GM12878 (cell line): Measurements from ENCODE around the gene PASK. TPM values are rescaled to one million over a fixed set of nuclear protein-coding genes. Genes with fewer than 3 reads are reported as not detected.

Source experiments
- ATAC-seq: fragments of 200-7000 bp; cut with Tn5 transposase; 3 replicates; pipeline ENCODE4 v1.9.1; 2020; ENCODE audit warnings: mild to moderate bottlenecking, moderate library complexity
- BruUV-seq: library from RNA; stranded (reverse); fragments of 400-500 nt; replicated peaks from 2 replicates; lab custom pipeline; 2021; lab: Mats Ljungman, UMichigan
- CTCF ChIA-PET: fragments of 300-600 bp; sonication (Branson Sonifier 250); formaldehyde crosslinking; extraction: SDS; loops from one replicate; lab custom pipeline; 2021; ENCODE audit warnings: inconsistent platforms; lab: Yijun Ruan, JAX
- POLR2A ChIA-PET: fragments of 350-600 bp; formaldehyde crosslinking; extraction: SDS; loops from one replicate; lab custom pipeline; 2021; ENCODE audit warnings: inconsistent platforms; lab: Charles Lee
- RAD21 ChIA-PET: fragments of 300-600 bp; sonication (Branson Sonifier 250); formaldehyde crosslinking; loops from one replicate; lab custom pipeline; 2023; ENCODE audit warnings: antibody characterized with exemption; ENCODE audit not compliant: unreplicated experiment; lab: Charles Lee
- SMC1A ChIA-PET: fragments of 300-600 bp; sonication (Branson Sonifier 250); formaldehyde crosslinking; loops from one replicate; lab custom pipeline; 2023; ENCODE audit not compliant: unreplicated experiment, uncharacterized antibody; lab: Charles Lee
- DNase-seq: peaks from one replicate; pipeline ENCODE4 v3.0.0-alpha.2; 2011; ENCODE audit warnings: low read depth, low spot score
- FAIRE-seq: peaks from 3 replicates; lab custom pipeline; 2011; peaks lifted over from hg19 to GRCh38; lab: Jason Lieb, UNC
- H2AFZ ChIP-seq: 2 replicates; pipeline ENCODE4 v1.6.0; 2011; ENCODE audit warnings: low read depth, low read length, control low read depth; ENCODE audit not compliant: control insufficient read depth
- H3K27ac ChIP-seq: 2 replicates; pipeline ENCODE4 v1.5.1; 2011; ENCODE audit warnings: control low read depth; ENCODE audit not compliant: control insufficient read depth, insufficient read depth
- H3K27me3 ChIP-seq, 2 experiments: replicated peaks in 1 of 2; 2 replicates each; pipeline versions ENCODE4 v1.6.0 to v1.6.1; 2011; ENCODE audit warnings: low read length in 1 of 2; ENCODE audit not compliant: control insufficient read depth in 2 of 2, insufficient read depth in 2 of 2
- H3K36me3 ChIP-seq, 2 experiments: 2 replicates each; pipeline ENCODE4 v1.5.1; 2011; ENCODE audit warnings: low read length in 1 of 2; ENCODE audit not compliant: control insufficient read depth in 2 of 2, insufficient read depth in 2 of 2
- H3K4me1 ChIP-seq: 2 replicates; pipeline ENCODE4 v1.6.1; 2011; ENCODE audit warnings: mild to moderate bottlenecking, low read length, moderate library complexity, mixed read lengths; ENCODE audit not compliant: control insufficient read depth, insufficient read depth
- H3K4me2 ChIP-seq: 2 replicates; pipeline ENCODE4 v1.6.0; 2011; ENCODE audit warnings: control low read depth; ENCODE audit not compliant: control insufficient read depth, insufficient read depth
- H3K4me3 ChIP-seq: fragments of 200-600 bp; sonication (generic); 2 replicates; pipeline ENCODE4 v1.5.1; 2016
- H3K79me2 ChIP-seq: 2 replicates; pipeline ENCODE4 v1.6.0; 2011; ENCODE audit warnings: low read length; ENCODE audit not compliant: control insufficient read depth, insufficient read depth
- H3K9ac ChIP-seq: 2 replicates; pipeline ENCODE4 v1.8.0; 2011; ENCODE audit warnings: low read length, control low read depth, mixed read lengths; ENCODE audit not compliant: control insufficient read depth, insufficient read depth
- H3K9me3 ChIP-seq: replicated peaks from 3 replicates; pipeline ENCODE4 v1.5.1; 2011; ENCODE audit warnings: mild to moderate bottlenecking, low read length; ENCODE audit not compliant: control insufficient read depth, insufficient read depth
- H4K20me1 ChIP-seq: 2 replicates; pipeline ENCODE4 v1.6.0; 2011; ENCODE audit not compliant: control insufficient read depth, insufficient read depth
- CEBPZ ChIP-seq: fragments of 150-350 bp; IDR thresholded peaks from 2 replicates; pipeline ENCODE4 v1.6.1; 2016; ENCODE audit warnings: low read depth, low read length
- CHD1 ChIP-seq: IDR thresholded peaks from 2 replicates; pipeline ENCODE4 v1.6.1; 2012; ENCODE audit warnings: low read depth, low read length, improper control_type of control experiment
- EP300 ChIP-seq, 2 experiments: fragments of 150-350 bp in 1 of 2; IDR thresholded peaks; 2 replicates each; pipeline ENCODE4 v1.6.1; 2011 to 2012; ENCODE audit warnings: low read depth in 2 of 2, low read length in 2 of 2, borderline replicate concordance in 1 of 2, improper control_type of control experiment in 1 of 2, inconsistent platforms in 1 of 2; ENCODE audit not compliant: control insufficient read depth in 1 of 2
- ESRRA ChIP-seq: IDR thresholded peaks from 2 replicates; pipeline ENCODE4 v1.6.1; 2012; ENCODE audit warnings: mild to moderate bottlenecking, low read length, improper control_type of control experiment
- GABPA ChIP-seq: IDR thresholded peaks from 2 replicates; pipeline ENCODE4 v1.6.1; 2014; ENCODE audit warnings: antibody characterized with exemption, low read depth, mild to moderate bottlenecking, inconsistent platforms
- HCFC1 ChIP-seq: fragments of 150-350 bp; IDR thresholded peaks from 2 replicates; pipeline ENCODE4 v1.6.1; 2014; ENCODE audit warnings: low read length
- IKZF1 ChIP-seq: fragments of 450-650 bp; conservative IDR thresholded peaks from 2 replicates; pipeline ENCODE4 v1.6.1; 2017; ENCODE audit warnings: antibody characterized with exemption, mild to moderate bottlenecking
- NFYA ChIP-seq: IDR thresholded peaks from 2 replicates; pipeline ENCODE4 v1.6.1; 2011; ENCODE audit warnings: low read depth, mild to moderate bottlenecking, low read length, improper control_type of control experiment, borderline replicate concordance
- POU2F2 ChIP-seq: IDR thresholded peaks from 3 replicates; pipeline ENCODE4 v1.6.1; 2011; ENCODE audit warnings: low read depth, mild to moderate bottlenecking, low read length, borderline replicate concordance
- SREBF1 ChIP-seq: IDR thresholded peaks from 2 replicates; pipeline ENCODE4 v1.6.1; 2012; ENCODE audit warnings: mild to moderate bottlenecking, low read length
- TCF3 ChIP-seq: IDR thresholded peaks from 2 replicates; pipeline ENCODE4 v1.6.1; 2012; ENCODE audit warnings: low read depth, mild to moderate bottlenecking, low read length, borderline replicate concordance; ENCODE audit not compliant: insufficient read depth
- WGBS: methylation state at CpG from one replicate; pipeline ENCODE4 v1.1.6; 2016; ENCODE audit warnings: low lambda C conversion rate; ENCODE audit not compliant: insufficient replicate concordance, insufficient coverage; ENCODE audit errors: missing lambda C conversion rate; 5-methylcytosine and 5-hydroxymethylcytosine counted together
- in situ Hi-C: fragments of 300-500 bp; cut with MboI; formaldehyde crosslinking; loops from 9 replicates; pipeline ENCODE4 v1.14.3; 2018; ENCODE audit warnings: mixed read lengths
- intact Hi-C: fragments of 100-400 bp; cut with micrococcal nuclease; formaldehyde crosslinking; loops from one replicate; pipeline ENCODE4 v1.14.2; 2022; ENCODE audit not compliant: unreplicated experiment
- polyA plus RNA-seq, 11 experiments: library from polyadenylated mRNA; depleted of rRNA in 4 of 11; unstranded in 6 of 11; stranded (reverse) in 5 of 11; fragments of >200 nt; fragmentation: Nextera tagmentation in 4 of 11; fragmentation: Illumina TruSeq in 1 of 11; extraction: Ambion mirVana in 4 of 11; extraction: Trizol in 1 of 11; gene quantifications; 1 replicate in 1 of 11; 2 replicates in 10 of 11; pipeline versions ENCODE4 v1.2.1 to v1.2.3, GENCODE V29; 2011 to 2016; ENCODE audit warnings: inconsistent platforms in 2 of 11, missing spikeins in 2 of 11, low read depth in 1 of 11
- total RNA-seq, 4 experiments: library from RNA; depleted of rRNA in 3 of 4; stranded (reverse); fragments of >200 nt in 3 of 4; fragmentation: Illumina TruSeq in 1 of 4; extraction: Trizol in 1 of 4; gene quantifications; 2 replicates each; pipeline versions ENCODE4 v1.2.1 to v1.2.3, GENCODE V29; 2013 to 2021
- TF ChIP-seq, protein P1 (sequence below): IDR thresholded peaks from 2 replicates; pipeline ENCODE4 v1.6.1; 2011; ENCODE audit warnings: borderline replicate concordance, low read depth, mild to moderate bottlenecking, moderate library complexity, low read length; ENCODE audit not compliant: insufficient read depth, poor library complexity, severe bottlenecking
- TF ChIP-seq, protein P2 (sequence below): fragments of 450-650 bp; IDR thresholded peaks from 2 replicates; pipeline ENCODE4 v1.6.1; 2018; ENCODE audit warnings: mild to moderate bottlenecking, low read depth, moderate library complexity; ENCODE audit not compliant: partially characterized antibody
- TF ChIP-seq, protein P3 (sequence below): IDR thresholded peaks from 2 replicates; pipeline ENCODE4 v1.6.1; 2011; ENCODE audit warnings: mild to moderate bottlenecking, low read depth, low read length, moderate library complexity; ENCODE audit not compliant: insufficient replicate concordance

The PASK gene
- total and polyA plus RNA-seq, 10 of the 15 experiments (the other 5 are each of a cell fraction or from before 2014, with no cell fraction given), result 9.6 to 62.2 (median 28.5) TPM

DNA sequence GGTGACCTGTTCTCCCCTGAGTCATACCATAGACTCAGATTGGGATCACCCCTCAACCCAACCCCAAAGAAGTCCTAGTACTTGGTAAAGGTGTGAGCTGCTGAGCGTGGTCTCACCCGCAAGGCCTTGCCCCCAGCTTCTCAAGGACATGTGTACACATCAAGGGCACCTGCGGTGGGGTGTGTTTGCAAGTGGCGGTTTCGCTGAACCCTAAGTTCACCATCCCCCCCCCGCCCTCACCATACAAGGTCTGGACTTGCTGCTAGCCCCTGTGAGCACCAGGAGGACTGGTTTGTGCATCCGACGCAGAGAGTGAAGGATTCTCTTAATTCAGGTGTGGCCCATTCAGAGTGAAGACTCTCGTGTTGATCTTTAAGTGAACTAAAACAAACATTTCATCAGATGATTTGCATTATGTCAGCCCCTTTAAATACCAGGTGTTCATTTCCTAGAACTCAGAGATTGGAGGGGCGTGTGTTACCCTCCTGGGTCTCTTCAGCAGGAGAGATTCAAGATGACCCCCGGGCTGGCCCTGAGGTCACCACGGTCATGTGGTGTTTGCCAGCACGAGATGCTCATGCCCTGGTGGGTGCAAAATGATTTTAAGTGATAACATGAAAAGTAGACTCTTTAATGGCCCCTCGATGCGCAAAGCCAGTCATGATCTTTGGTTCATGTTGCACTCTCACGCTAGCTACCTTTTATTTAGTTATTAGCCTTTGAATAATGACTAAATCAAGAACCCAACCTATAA lies 75.0 kb downstream of the PASK start:
- H3K9me3 ChIP-seq, result no peaks in the 10 kb centered on the region
- 77% methylated on average over 16 of the region's 16 CpGs for WGBS
- no peaks in the 10 kb centered on the region for H4K20me1 ChIP-seq
- no peak overlapping the region for H2AFZ ChIP-seq
- ChIA-PET POLR2A (interaction anchor here (0.6 kb wide), 1 partner anchor 12 kb away, joined by 7 read pairs; no protein-coding TSS in a partner anchor), RAD21 (no interaction called here), SMC1A (no interaction called here), CTCF (no interaction called here)
- H3K4me1 ChIP-seq, result no peaks in the 10 kb centered on the region
- no peak overlapping the region for H3K27ac ChIP-seq
- no peaks in the 10 kb centered on the region for H3K27me3 ChIP-seq
- DNase-seq (no peak), FAIRE-seq (no peak), ATAC-seq (no peak)
- no peak overlapping the region for H3K4me3 ChIP-seq
- H3K79me2 ChIP-seq, result no peaks in the 10 kb centered on the region
- no peak overlapping the region for H3K4me2 ChIP-seq
- intact Hi-C loops, result no loop called here
- no TSS peak for BruUV-seq
- H3K36me3 ChIP-seq, result peaks cover 0 to 3% of the 10 kb centered on the region in 2 experiments; a peak in 1 of 4 replicates
- no peak overlapping the region for H3K9ac ChIP-seq
- in situ Hi-C loops, result no loop called here
- TF ChIP-seq CEBPZ (no peak), ESRRA (no peak), SREBF1 (no peak), TCF3 (no peak), HCFC1 (no peak), IKZF1 (no peak), EP300 (IDR thresholded peaks at IDR 0.05; ENCODE audit: borderline replicate concordance in 1 of 2, control insufficient read depth in 1 of 2, low read depth in 2 of 2, low read length in 2 of 2) (no peak), CHD1 (no peak), POU2F2 (no peak), NFYA (no peak), GABPA (no peak)
- TF ChIP-seq, protein P1, sequence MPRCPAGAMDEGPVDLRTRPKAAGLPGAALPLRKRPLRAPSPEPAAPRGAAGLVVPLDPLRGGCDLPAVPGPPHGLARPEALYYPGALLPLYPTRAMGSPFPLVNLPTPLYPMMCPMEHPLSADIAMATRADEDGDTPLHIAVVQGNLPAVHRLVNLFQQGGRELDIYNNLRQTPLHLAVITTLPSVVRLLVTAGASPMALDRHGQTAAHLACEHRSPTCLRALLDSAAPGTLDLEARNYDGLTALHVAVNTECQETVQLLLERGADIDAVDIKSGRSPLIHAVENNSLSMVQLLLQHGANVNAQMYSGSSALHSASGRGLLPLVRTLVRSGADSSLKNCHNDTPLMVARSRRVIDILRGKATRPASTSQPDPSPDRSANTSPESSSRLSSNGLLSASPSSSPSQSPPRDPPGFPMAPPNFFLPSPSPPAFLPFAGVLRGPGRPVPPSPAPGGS, result no peak
- TF ChIP-seq, protein P2, sequence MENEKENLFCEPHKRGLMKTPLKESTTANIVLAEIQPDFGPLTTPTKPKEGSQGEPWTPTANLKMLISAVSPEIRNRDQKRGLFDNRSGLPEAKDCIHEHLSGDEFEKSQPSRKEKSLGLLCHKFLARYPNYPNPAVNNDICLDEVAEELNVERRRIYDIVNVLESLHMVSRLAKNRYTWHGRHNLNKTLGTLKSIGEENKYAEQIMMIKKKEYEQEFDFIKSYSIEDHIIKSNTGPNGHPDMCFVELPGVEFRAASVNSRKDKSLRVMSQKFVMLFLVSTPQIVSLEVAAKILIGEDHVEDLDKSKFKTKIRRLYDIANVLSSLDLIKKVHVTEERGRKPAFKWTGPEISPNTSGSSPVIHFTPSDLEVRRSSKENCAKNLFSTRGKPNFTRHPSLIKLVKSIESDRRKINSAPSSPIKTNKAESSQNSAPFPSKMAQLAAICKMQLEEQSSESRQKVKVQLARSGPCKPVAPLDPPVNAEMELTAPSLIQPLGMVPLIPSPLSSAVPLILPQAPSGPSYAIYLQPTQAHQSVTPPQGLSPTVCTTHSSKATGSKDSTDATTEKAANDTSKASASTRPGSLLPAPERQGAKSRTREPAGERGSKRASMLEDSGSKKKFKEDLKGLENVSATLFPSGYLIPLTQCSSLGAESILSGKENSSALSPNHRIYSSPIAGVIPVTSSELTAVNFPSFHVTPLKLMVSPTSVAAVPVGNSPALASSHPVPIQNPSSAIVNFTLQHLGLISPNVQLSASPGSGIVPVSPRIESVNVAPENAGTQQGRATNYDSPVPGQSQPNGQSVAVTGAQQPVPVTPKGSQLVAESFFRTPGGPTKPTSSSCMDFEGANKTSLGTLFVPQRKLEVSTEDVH, result no peak
- TF ChIP-seq, protein P3, sequence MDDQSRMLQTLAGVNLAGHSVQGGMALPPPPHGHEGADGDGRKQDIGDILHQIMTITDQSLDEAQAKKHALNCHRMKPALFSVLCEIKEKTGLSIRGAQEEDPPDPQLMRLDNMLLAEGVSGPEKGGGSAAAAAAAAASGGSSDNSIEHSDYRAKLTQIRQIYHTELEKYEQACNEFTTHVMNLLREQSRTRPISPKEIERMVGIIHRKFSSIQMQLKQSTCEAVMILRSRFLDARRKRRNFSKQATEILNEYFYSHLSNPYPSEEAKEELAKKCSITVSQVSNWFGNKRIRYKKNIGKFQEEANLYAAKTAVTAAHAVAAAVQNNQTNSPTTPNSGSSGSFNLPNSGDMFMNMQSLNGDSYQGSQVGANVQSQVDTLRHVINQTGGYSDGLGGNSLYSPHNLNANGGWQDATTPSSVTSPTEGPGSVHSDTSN, result no peak
